GM21515 (cell line): ENCODE results near the gene HOXA2.

Experiments
- ATAC-seq: cut with Tn5 transposase; IDR thresholded peaks from one replicate; pipeline ENCODE4 v1.9.1; 2021; ENCODE audit not compliant: unreplicated experiment

Gene HOXA2

GRCh38 chr7:27102581-27103442, at the start of gene HOXA2:
HOXA2 (minus strand) TSS chr7:27102683; CDS start chr7:27102500, 183 bp downstream.
- ATAC-seq: no peak

DNA sequence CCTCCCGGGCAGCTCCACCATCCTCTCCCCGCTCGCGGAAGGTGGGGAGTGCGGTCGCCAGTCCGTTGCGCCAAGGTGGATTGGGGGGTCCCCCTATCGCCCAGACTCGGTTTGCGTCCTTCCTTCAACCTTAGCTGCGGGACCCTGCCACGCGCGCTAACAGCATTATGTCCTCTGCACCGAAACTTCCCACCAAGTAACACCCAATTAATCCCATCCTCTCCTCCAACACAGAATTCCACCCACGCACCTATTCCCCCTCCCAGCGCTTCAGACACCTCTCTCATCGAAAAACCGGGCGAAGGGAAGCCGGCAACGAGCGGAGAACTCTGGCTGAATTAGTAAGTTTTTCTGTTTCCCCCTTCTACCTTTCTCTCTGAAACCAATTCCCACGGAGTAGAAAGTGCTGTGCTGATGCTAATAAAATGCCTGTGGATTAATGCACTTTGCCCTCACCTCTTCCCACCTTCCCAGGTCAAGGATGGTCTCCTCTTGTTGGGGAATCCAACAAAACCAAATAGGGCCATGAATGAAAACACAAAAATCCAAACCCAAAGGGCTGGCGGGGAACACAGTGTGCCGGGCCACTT, 49.0 kb upstream of the HOXA2 start:
- no peak for ATAC-seq

GRCh38 chr7:27150568-27151340, 48.3 kb upstream of the HOXA2 start:
- peak; percentile 78 for ATAC-seq

DNA sequence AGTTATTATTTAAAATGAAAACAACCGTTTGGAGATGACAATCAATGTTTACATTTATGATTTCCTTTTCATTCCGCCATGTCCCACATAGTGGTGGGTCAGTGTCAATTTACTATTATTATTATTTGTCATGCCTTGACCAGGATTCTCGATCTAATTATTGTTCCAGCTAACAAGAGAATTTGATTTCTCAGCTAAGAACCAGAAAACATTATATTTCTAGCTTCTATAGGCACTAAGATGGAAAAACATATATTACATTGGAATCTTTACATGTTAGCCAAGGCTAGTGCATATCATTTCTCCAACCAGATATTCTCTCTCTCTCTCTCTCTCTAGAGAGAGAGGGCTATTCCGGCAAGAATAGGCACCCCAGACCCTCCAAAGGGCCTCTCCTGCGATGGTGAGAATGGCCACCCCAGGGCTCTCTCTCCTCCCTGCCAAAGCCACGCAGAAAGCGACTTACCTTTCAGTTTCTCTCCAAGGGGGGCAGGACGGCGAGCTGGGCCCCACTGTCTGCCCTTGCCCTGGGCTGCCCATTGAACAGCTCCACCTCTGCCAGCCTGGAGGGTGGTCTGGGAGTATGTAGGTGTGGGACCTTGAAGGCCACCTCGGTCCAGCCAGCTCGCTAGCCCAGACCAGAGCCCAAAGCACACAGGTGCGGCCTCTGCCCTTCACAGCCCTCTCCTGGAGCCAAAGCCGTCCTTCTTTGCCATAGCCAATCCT, 47.5 kb upstream of the HOXA2 start:
- ATAC-seq: no peak

DNA sequence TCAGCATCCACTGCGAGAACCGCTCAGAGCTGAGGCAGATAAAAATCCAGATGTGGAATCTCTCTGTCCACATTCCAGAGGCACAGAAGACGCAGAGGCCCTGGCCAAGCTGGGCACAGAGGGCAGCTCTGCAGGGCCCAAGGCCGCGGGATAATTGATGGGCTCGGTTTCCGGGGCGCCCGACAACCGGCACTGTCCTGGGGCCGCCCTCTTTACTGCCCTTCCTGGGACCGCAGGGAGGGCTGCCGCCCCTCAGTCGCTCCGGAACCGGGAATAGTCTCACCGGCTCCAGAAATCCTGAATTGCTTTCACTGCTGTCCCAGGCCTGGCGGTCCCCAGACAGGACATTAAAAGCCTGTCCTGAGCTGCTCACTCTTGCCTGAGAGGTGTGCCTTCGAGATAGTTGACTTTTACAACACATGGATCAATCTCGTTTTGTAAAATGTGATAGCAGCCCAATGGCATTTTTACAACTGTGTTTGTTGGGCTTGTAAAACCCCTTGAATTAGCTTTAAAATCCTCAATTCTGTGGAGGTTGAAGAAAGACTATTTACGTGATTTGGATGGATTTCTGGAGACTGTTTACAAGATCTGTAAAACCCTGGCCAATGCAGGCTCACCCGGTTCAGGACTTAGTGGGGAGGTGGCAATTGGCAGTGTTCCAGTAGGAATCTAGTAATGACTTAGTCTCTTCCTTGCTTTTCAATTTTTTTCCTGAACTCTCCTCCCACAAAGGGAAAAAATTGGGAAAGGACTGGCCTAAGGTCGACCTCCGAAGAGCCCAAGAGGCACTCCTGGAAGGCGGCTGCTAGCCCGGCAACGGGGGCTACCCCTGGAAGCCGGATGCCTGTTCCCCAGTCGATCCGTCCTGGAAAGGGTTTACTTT, 46.5 kb upstream of the HOXA2 start:
- no peak for ATAC-seq

DNA sequence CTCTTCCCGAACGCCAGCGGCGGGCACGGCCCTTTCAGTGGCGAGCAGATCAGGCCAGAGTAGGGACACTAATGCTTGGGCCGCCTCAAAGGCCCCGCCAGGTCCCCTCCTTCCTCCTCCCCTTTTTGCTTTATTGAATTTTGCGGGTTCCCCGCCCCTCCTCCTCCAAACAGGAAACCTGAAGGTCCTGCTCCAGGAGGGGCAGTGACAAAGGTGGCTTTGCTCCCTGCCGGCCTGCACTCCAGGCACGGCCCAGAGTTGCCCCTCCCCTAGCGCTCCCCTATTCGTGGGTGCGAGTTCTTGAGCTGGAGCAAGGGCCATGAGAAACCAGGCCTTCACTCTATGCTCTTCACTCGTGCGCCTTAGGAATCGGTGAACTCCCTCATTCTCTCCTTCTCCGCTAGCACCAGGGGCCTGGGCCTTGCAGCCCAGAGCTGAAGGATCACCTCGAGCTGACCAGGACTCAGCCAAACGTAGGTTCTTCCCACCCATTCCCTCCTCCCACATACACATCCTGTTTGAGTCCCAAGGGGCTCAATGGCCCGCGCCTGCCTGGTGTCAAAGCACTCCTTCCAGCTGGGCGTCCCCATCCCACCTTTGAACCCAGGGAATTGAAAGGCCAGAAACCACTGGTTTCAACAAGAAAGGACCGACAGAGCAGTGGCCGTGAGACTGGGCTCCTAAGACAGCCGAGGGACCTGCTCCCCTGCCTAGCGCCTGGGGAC, 45.7 kb upstream of the HOXA2 start:
- no peak for ATAC-seq

GRCh38 chr7:27147199-27148030, 44.9 kb upstream of the HOXA2 start, which contains the start of gene HOXA6:
HOXA6 (minus strand) TSS chr7:27147774; CDS start chr7:27147749, 25 bp downstream.
- no peak for ATAC-seq

DNA sequence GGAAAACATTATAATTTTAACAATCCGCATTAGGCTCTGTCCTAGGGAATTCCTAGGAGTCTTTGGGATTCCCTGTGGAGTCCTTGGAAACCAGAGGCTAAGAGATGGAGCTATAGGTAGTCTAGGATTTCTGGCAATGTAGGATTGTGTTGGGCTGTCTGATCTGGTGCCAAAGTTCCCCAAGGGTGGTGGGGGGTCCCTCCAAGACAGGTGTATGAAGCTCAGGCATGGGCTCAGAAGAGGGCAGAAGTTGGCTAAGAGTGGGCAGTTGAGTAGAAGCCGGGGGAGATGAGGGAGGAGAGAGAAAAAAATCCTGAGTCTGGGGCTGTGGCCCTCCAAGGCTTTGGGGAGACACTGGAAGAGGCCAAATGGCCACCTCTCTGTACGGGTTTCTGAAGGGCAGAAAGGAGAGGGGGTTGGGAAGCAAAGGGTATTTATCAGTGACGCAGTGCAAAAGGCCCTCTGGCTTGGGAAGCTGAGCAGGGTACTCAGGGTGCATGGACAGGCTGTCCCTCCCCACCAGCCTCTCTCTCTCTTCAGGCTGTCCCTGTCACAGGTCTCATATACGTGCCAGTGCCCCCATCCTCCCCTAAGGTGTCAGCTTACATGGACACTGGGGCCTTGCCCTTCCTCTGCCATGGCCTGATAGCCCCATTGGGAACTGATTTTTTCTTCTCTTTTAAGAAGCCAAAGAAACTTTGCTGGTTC, 44.2 kb upstream of the HOXA2 start:
- ATAC-seq: no peak

GRCh38 chr7:27145914-27146412, 43.5 kb upstream of the HOXA2 start:
- ATAC-seq: no peak

- no peak for ATAC-seq
Observed at GRCh38 chr7:27145165-27145913, 42.9 kb upstream of the HOXA2 start.

- ATAC-seq: no peak
Observed at GRCh38 chr7:27144781-27145164, 42.3 kb upstream of the HOXA2 start.

- no peak for ATAC-seq
Observed at GRCh38 chr7:27143950-27144780, 41.7 kb upstream of the HOXA2 start.

DNA sequence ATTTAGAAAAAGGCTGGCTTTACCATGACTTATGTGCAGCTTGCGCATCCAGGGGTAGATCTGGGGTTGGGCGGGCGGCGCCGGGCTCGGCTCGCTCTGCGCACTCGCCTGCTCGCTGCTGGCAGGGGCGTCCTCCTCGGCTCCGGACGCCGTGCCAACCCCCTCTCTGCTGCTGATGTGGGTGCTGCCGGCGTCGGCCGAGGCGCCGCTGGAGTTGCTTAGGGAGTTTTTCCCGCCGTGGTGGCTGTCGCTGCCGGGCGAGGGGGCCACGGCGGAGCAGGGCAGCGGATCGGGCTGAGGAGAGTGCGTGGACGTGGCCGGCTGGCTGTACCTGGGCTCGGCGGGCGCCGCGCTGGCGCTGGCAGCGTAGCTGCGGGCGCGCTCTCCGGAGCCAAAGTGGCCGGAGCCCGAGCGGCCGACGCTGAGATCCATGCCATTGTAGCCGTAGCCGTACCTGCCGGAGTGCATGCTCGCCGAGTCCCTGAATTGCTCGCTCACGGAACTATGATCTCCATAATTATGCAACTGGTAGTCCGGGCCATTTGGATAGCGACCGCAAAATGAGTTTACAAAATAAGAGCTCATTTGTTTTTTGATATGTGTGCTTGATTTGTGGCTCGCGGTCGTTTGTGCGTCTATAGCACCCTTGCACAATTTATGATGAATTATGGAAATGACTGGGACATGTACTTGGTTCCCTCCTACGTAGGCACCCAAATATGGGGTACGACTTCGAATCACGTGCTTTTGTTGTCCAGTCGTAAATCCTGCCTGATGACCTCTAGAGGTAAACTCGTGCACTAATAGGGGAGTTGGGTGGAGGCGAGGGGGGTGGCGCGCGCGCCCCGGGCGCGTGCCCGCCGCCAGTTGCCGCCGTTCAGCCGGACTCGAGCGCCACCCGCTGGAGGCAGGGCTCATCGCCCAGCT, 40.8 kb upstream of the HOXA2 start, which contains the start of gene HOXA5:
Gene HOXA5, minus strand, starts transcription at position 659 of the 927 bp plus-strand sequence. Its CDS starts 74 bp downstream, at position 585.
- no peak for ATAC-seq

DNA sequence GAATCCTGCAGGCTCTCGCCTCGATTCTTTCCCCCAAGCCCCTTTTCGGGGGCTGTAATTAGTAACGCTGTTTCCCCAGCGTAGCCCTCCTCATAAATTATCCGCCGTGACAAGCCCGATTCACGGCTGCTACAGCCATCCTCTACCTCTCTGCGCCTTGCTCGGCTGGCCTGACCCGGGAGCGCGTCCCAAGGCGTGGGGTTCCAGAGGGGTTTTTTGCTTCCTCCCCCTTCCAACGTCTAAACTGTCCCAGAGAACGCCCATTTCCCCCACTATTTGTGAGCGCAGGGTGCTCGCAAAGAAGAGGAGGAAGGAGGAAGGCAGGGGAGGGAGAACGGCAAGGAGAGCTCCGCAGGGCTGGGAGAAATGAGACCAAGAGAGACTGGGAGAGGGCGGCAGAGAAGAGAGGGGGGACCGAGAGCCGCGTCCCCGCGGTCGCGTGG, 40.1 kb upstream of the HOXA2 start:
- no peak for ATAC-seq
